Lower lobe of right lung (tissue), 2 donors: ENCODE measurements around the gene NUP98. TPM values are rescaled to one million over a fixed set of nuclear protein-coding genes. Genes with fewer than 3 reads are reported as not detected.

Experiments
- ATAC-seq, 2 donors: fragments of 200-7000 bp; cut with Tn5 transposase; one replicate each; pipeline ENCODE4 v1.9.1; 2020 to 2022; ENCODE audit warnings: mild to moderate bottlenecking in 2 of 2, moderate library complexity in 2 of 2
- DNase-seq: peaks from one replicate; pipeline ENCODE4 v3.0.0-alpha.2; 2020
- H3K27ac ChIP-seq: fragments of 200-600 bp; one replicate; pipeline ENCODE4 v1.8.0; 2022
- H3K27me3 ChIP-seq: fragments of 200-600 bp; one replicate; pipeline ENCODE4 v1.8.0; 2022; ENCODE audit warnings: low read depth
- H3K36me3 ChIP-seq: fragments of 200-600 bp; one replicate; pipeline ENCODE4 v1.8.0; 2022; ENCODE audit warnings: mild to moderate bottlenecking
- H3K4me1 ChIP-seq: fragments of 200-600 bp; one replicate; pipeline ENCODE4 v1.8.0; 2022
- H3K4me3 ChIP-seq: fragments of 200-600 bp; one replicate; pipeline ENCODE4 v1.8.0; 2022; ENCODE audit warnings: mild to moderate bottlenecking
- H3K9me3 ChIP-seq: fragments of 200-600 bp; one replicate; pipeline ENCODE4 v1.8.0; 2022
- CTCF ChIP-seq: fragments of 200-600 bp; IDR thresholded peaks from one replicate; pipeline ENCODE4 v1.8.0; 2022; ENCODE audit warnings: antibody characterized with exemption, mild to moderate bottlenecking
- intact Hi-C: fragments of 100-400 bp; cut with DNase I; formaldehyde crosslinking; loops from one replicate; pipeline ENCODE4 v1.11.0; 2022
- total RNA-seq: library from RNA; stranded (reverse); fragmentation: NEBNext Ultra II Directional; extraction: Animal tissue kit (Norgen Biotek cat#: 25700); gene quantifications from one replicate; pipeline ENCODE4 v1.2.1, GENCODE V29; 2021
- donor health status: DM: no; HTN: yes; CAD: no; lungs with severe emphysema.

Gene NUP98
- total RNA-seq, 1 donor from 2014 or later = 62.3 TPM

GRCh38 chr11:3707176-3707575 lies 90.2 kb downstream of the NUP98 start:
- H3K27me3 ChIP-seq = no peaks in the 10 kb centered on the region
- no peaks in the 10 kb centered on the region for H3K9me3 ChIP-seq
- DNase-seq = no peak
- TF ChIP-seq CTCF = no peak
- H3K27ac ChIP-seq = no peak overlapping the region
- no peak for ATAC-seq
- H3K4me3 ChIP-seq = no peak overlapping the region
- intact Hi-C loops = no loop called here
- no peaks in the 10 kb centered on the region for H3K4me1 ChIP-seq
- H3K36me3 ChIP-seq = peaks cover 93% of the 10 kb centered on the region

GRCh38 chr11:3703383-3703782 lies 94.0 kb downstream of the NUP98 start:
- Histone ChIP-seq H3K4me1 (no peaks in the 10 kb centered on the region), H3K36me3 (peaks cover 95% of the 10 kb centered on the region), H3K9me3 (no peaks in the 10 kb centered on the region), H3K4me3 (no peak overlapping the region), H3K27ac (no peak overlapping the region), H3K27me3 (no peaks in the 10 kb centered on the region)
- intact Hi-C loops = no loop called here
- no peak for TF ChIP-seq CTCF
- no peak for DNase-seq
- no peak for ATAC-seq

- H3K4me3 ChIP-seq = no peak overlapping the region
- no peaks in the 10 kb centered on the region for H3K9me3 ChIP-seq
- no peak for TF ChIP-seq CTCF
- H3K4me1 ChIP-seq = no peaks in the 10 kb centered on the region
- no peaks in the 10 kb centered on the region for H3K27me3 ChIP-seq
- ATAC-seq (no peak), DNase-seq (no peak)
- intact Hi-C loops = no loop called here
- peaks cover 98% of the 10 kb centered on the region for H3K36me3 ChIP-seq
- H3K27ac ChIP-seq = no peak overlapping the region
Measured at GRCh38 chr11:3700910-3701309, 96.4 kb downstream of the NUP98 start.

DNA sequence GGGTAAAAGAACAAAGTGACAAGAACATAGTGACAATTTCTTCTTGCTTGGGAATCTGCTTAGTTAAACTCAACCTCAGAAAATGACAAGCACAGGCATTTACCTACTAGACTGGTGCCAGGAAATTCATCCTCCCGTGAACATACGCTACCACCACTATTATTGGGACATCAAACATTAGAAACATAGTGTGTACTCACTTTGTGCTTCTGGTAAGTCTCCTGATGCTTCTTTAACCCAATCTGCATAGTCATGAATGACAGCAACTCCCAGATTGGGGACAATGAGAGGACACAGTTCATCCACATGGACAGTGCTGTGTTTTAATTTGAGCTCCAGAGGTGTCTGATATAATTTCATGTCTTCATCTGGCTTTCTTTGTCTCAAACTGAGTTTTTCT lies 96.9 kb downstream of the NUP98 start:
- no peaks in the 10 kb centered on the region for H3K9me3 ChIP-seq
- TF ChIP-seq CTCF = no peak
- intact Hi-C loops = no loop called here
- no peaks in the 10 kb centered on the region for H3K4me1 ChIP-seq
- peaks cover 98% of the 10 kb centered on the region for H3K36me3 ChIP-seq
- H3K27me3 ChIP-seq = no peaks in the 10 kb centered on the region
- H3K27ac ChIP-seq = no peak overlapping the region
- ATAC-seq (no peak), DNase-seq (no peak)
- no peak overlapping the region for H3K4me3 ChIP-seq

DNA sequence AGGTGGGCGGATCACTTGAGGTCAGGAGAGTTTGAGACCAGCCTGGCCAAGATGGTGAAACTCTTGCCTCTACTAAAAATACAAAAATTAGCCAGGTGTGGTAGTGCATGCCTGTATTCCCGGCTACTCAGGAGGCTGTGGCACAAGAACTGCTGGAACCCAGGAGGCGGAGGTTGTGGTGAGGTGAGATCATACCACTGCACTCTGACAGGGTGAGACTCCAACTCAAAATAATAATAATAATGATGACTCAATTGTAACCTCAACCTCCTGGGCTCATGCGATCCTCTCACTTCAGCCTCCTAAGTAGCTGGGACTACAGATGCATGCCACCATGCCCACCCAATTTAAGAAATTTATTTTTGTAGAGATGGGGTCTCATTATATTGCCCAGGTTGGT lies 110.6 kb downstream of the NUP98 start:
- Histone ChIP-seq H3K27ac (no peak overlapping the region), H3K27me3 (no peaks in the 10 kb centered on the region), H3K36me3 (peaks cover 100% of the 10 kb centered on the region), H3K9me3 (no peaks in the 10 kb centered on the region), H3K4me1 (peaks cover 11% of the 10 kb centered on the region), H3K4me3 (no peak overlapping the region)
- intact Hi-C loops = no loop called here
- TF ChIP-seq CTCF = no peak
- DNase-seq (no peak), ATAC-seq (no peak)

- peaks cover 11% of the 10 kb centered on the region for H3K4me1 ChIP-seq
- intact Hi-C loops = no loop called here
- H3K9me3 ChIP-seq = no peaks in the 10 kb centered on the region
- peaks cover 100% of the 10 kb centered on the region for H3K36me3 ChIP-seq
- ATAC-seq (peak; percentile 84 to 93), DNase-seq (no peak)
- H3K27me3 ChIP-seq = no peaks in the 10 kb centered on the region
- H3K4me3 ChIP-seq = no peak overlapping the region
- TF ChIP-seq CTCF = no peak
- H3K27ac ChIP-seq = no peak overlapping the region
Measured at GRCh38 chr11:3685923-3686322, 111.4 kb downstream of the NUP98 start.
